GM18868 (cell line): ENCODE measurements around the gene NXPH3.
"Not testable (repeated sequence)": the region's sequence is repeated elsewhere in the genome, so short reads cannot be mapped to it uniquely, and the experiment has no call there.

Source experiments
- ATAC-seq: cut with Tn5 transposase; IDR thresholded peaks from one replicate; pipeline ENCODE4 v1.9.1; 2021; ENCODE audit warnings: mild to moderate bottlenecking, moderate library complexity; ENCODE audit not compliant: unreplicated experiment

NXPH3 gene

DNA sequence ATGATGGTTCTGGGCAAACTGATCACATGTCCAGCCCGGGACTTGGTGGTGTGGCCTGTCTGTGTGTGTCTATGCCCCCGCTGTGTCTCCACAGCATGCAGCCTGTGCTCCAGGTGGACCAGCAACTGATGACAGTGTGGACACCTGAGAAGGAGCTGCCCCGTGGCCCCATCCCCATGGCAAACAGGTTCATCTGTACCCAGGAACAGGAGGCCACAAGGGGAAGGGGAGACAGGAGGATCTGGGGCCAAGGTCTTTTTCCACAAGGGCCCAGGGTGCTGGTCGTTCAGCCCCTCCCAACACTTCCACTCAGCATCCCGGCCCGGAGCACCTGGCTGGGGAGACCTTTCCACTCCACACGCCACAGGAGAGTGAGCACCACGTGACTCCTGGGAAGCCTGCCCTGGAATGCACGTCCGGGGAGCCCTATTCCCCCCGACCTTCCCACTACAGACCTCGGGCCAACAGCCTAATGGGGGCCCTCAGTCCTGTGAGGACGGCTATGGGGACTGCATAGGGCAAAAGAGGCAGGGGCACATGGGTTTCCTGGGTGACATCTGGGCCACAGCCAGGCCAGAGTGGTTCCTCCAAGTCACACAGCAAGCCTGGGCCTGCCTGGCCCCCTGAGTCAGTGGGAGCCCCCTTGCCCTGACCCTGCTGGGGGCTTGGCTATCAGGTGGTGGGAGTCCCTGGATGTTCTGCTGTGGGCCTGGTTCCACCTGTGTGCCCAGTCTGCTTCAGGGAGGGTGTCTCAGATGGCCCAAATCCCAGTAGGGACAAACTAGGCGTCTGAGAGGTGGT, 20.8 kb upstream of the NXPH3 start:
- ATAC-seq = no peak

DNA sequence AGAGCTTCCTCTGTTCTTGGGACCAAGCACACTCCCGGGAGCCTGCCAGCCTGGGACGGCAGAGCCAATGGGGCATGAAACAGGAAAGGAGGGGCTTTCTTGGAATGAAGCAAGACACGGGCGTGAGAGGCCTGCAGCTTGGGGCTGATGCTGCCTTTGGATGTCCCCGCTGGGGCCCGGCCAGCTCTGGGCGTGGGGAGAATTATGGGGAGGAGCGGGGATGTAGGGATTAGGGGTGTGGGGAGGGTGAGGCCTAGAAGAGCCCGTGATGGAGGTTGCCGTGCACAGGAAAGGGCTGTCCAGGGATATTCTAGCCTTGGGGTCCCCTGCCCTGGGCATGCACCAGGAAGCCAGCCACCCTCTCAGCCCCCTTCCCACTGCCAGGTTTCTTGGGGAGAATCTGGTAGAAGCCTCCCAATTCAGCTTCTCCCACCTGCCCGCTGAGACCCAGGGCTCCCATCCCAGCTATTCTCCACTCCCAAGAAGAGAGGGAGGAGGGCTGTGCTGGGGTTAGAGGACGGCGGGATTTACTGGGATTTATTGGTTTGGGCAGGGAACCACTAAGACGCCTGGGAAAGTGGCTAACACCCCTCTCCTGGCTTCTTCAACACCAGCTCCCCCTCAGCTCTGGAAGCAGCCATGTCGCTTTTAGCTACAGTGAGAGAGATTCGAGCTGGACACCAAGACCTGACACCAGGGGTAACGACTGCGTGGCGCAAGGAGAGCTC, 20.0 kb upstream of the NXPH3 start:
- ATAC-seq = no peak

DNA sequence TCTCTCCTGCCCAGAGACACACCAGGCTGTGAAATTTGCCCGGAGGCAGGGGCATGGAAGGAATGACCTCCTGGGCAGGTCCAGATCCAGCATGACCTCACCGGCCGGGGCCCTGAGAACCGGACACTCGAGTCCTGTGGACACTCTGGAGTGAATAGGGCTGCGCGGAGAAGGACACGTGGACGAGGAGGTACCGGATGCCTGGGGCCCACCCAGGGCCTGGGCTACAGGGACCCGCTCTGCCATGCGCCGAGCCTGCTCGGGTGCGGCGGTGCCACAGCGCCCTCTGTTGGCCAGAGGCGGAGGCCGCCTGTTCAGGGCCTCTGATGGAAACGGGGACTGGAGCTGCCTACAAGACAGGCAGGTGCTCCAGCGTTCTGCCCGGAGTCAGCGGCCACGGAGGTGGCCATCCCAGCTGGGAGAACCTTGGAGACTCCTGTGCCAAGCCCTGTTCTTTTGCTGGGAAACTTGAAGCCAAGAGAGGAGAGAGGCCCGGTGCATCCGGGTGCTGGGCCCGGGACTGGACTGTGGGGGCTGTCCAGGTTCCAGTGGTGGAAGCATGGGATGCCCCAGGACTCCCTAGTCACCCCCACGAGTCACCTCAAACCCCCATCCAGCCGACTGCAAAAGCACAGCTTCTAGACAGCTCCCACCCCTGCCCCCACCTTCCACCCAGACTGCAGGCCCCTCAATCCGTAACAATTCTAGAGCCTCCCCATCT, 19.3 kb upstream of the NXPH3 start:
- ATAC-seq = no peak

- no peak for ATAC-seq
These were observed 18.2 kb upstream of the NXPH3 start for GRCh38 chr17:49557312-49558024.

- ATAC-seq = no peak
These were observed 11.0 kb upstream of the NXPH3 start for GRCh38 chr17:49564638-49565037.

GRCh38 chr17:49565948-49566491, 9.7 kb upstream of the NXPH3 start:
- ATAC-seq = no peak

DNA sequence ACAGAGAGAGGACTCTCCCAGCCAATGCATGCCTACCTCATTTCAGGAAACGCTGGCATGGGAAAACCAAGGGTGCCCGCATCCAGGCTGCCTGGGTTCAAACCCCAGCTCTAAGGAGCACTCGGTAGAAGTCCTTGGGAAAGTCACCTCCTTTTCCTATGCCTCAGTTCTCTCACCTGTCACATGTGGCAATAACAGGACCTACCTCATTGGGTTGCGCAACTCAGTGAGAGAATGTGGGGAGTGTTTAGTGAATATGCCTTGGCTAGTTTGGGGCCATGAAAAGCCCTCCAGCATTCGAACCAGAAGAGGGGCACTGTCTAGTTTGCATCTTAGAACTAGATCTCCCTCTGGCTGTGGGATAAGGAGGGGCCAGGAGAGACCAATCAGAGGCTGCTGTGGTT, 9.0 kb upstream of the NXPH3 start:
- ATAC-seq = no peak

DNA sequence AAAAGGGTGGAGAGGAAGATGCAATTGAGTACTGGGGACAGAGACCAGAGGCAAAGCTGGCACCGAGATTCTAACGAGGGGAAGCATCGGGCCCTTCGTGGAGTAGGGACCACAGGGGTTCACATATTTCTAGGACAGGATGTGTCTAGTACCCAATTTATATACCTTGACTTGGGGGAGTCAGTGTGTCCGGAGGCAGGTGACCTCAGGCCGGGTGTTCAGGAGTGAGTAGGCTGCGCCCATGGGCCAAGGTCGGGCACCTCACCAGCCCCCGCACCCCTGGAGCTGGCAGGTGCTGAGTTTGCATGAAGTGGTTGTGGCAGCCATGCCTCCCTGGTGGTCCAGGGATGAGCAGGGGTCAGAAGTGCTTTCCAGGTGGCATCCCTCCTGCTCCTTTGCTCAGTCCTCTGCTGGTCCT, 8.6 kb upstream of the NXPH3 start:
- ATAC-seq = no peak

- no peak for ATAC-seq
These were observed 7.6 kb upstream of the NXPH3 start for GRCh38 chr17:49567871-49568694.

DNA sequence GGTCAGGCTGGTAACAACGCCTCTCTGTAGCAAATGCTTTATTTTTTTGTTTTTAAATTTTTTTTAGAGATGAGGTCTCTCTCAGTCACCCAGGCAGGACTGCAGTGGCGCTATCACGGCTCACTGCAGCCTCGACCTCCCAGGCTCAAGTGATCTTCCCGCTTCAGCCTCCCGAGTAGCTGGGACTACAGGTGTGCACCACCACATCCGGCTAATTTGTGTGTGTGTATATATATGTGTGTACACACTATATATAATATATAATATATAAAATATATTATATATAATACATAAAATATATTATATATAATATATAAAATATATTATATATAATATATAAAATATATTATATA, 7.0 kb upstream of the NXPH3 start:
- not testable (repeated sequence) for ATAC-seq

- ATAC-seq = no peak
These were observed 5.0 kb upstream of the NXPH3 start for GRCh38 chr17:49570540-49571242.

DNA sequence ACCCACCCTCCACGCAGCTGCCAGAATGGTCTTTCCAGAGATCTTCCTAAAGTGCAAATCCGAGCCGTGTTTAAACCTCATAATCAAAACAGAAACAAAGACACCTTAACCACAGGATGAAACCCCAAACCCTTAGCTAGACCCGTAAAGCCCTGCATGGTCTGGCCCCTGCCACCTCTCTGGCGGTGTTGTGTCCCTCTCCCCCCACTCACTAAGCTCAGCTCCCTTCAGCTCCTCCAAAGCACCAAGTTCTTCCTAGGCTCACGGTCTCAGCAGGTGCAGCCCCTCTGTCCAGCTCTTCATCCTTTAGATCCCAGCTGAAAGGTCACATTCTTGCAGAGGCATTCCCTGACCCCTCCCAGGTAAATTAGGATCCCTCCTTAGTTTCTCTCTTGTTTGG, 4.4 kb upstream of the NXPH3 start:
- no peak for ATAC-seq

DNA sequence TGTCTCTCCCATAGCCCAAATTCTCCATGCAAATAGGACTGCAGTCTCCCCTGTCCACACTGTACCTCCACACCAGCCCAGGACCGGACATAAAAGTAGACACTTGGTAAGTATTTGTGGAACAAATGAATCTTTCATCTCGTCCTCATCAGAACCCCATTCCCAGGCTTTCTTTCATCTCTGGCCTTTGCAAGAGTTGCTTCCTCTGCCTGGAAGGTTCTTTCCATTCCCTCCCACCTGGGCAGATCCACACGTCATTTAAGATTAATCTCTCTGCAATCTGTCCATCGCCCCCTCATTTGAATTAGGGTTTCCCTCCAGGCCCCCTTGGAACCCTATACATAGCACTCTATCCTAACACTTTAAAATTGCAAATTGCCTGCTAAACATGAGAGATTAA, 3.9 kb upstream of the NXPH3 start:
- no peak for ATAC-seq

GRCh38 chr17:49572226-49572625, 3.4 kb upstream of the NXPH3 start:
- ATAC-seq = no peak

GRCh38 chr17:49572806-49573420, 2.8 kb upstream of the NXPH3 start:
- ATAC-seq = no peak

GRCh38 chr17:49573510-49574322, 2.0 kb upstream of the NXPH3 start:
- ATAC-seq = no peak

- no peak for ATAC-seq
These were observed 1.3 kb upstream of the NXPH3 start for GRCh38 chr17:49574323-49574781.
